HG03064 (cell line): ENCODE data around the gene PABPC1L.
"Not testable (repeated sequence)": the region's sequence is repeated elsewhere in the genome, so short reads cannot be mapped to it uniquely, and the experiment has no call there.

ENCODE experiments used
- ATAC-seq: cut with Tn5 transposase; IDR thresholded peaks from one replicate; pipeline ENCODE4 v1.9.1; 2021; ENCODE audit warnings: low read depth; ENCODE audit not compliant: unreplicated experiment

Gene PABPC1L

DNA sequence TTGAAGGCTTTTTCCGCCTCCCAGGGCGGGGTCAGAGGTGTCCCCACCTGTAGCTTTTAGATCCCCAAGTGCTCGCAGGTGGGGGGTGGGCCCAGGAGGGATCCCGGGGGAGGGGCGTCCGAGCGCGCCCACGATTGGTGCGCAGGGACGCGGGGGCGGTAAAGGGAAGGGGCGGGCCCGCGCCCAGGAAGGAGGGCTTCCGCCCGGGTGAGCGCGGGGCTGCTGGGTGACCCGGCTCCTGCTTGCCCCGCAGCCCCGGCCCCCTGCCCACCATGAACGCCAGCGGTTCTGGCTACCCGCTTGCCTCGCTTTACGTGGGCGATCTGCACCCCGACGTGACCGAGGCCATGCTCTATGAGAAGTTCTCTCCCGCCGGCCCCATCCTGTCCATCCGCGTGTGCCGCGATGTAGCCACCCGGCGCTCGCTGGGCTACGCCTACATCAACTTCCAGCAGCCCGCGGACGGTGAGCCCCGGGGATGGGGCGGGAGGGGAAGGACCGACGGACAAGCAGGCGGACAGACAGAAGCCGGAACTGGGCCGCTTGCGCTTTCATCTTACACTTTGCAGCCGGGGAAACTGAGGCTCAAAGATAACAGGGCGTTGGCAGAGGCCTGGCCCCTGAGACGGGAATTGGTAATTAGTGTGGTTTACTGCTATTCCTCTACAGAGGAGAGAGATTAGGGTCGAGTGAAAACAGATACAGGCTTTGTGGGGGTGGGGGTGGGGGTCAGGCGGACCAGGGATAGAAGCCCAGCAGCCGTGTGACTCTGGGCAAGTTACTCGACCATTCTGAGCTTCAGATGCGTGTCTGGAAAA, at the start of gene PABPC1L:
TSS of gene PABPC1L (plus strand) at position 189 of the 818 bp plus-strand sequence. CDS start at position 273, 84 bp downstream.
- peak; percentile 74 for ATAC-seq

DNA sequence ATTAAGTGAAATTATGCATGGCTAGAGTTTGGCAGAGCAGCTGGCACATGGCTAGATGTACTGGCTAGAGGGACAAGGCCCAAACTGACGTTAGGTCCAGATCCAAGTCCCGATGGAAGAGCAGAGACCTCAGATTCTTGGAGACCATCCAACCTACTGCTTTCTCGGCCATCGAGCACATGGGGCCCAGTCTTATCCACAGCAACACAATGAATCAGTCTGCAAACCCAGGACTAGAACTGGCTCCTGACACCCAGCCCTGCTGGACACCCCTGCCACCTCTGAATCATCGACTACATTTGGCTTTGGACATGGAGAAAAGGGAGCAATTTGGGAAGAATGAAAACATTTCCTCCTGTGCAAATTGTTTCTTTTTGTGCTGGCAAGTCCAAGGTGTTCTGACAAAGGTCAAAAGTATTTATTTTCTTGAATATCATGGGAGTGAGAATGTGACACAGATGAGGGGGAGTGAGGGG, 48.3 kb upstream of the PABPC1L start:
- ATAC-seq = no peak

DNA sequence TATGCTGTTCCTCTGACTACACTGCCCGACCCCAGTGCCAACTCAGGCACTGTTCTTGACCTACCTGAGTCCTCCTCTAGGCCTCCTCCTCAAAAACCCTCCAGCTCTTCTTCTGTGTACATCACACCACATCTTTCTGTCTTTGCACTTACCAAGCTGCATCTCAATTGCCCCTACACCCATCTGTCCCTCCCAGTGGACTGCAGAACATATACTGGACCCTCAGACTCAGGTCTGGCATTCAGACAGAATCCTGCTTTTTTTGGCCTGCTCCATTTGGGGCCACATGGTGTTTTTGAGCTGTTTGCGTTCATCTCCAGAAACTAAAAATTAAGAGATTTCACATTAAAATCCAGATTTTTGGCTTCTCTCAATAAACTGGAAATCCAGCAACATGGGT, 47.6 kb upstream of the PABPC1L start:
- no peak for ATAC-seq

DNA sequence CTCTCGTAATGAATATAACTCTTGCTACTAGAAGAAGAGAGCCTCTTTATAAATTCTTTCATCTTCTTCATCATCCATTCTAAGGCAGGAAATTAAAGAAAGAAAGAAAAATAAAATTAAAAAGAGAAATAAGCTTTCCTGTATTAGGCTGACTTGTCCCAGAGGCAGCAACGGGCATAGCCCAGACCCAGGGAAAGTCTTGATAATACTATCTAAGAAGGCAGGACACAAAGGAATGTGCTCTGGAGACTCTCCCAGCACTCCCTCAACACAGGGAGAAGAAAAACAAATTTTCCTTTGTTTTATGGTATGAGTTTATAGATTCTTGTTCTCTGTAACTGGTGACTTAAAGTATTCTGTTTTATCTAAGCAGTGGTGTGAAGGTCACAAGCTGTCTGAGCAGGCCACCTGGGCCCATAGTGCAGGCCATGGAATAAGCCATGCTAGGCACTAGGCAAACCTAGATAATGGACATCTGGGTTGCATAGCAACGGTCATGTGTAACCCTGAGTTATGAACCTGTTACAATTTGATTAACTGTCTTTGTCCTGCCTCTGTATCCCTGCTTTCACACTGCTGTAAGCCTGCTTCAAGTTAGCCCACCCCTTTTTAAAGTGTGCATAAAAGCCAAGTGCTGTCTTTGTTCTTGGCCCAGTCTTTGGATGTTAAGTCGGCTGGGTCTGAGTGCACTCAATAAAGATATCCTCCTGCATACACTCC, 46.3 kb upstream of the PABPC1L start:
- ATAC-seq = not testable (repeated sequence)

DNA sequence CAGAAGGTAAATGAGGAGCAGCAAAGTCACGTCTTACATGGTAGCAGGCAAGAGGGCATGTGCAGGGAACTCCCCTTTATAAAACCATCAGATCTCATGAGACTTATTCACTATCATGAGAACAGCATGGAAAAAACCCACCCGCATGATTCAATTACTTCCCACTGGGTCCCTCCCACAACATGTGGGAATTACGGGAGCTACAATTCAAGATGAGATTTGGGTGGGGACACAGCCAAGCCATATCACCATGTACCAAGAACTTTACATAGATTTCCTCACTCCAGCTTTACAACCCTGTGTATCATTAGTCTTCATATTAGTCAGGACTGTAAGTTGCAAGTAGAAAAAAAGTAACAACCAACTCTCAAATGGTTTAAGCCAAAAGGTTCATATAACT, 45.4 kb upstream of the PABPC1L start:
- not testable (repeated sequence) for ATAC-seq

DNA sequence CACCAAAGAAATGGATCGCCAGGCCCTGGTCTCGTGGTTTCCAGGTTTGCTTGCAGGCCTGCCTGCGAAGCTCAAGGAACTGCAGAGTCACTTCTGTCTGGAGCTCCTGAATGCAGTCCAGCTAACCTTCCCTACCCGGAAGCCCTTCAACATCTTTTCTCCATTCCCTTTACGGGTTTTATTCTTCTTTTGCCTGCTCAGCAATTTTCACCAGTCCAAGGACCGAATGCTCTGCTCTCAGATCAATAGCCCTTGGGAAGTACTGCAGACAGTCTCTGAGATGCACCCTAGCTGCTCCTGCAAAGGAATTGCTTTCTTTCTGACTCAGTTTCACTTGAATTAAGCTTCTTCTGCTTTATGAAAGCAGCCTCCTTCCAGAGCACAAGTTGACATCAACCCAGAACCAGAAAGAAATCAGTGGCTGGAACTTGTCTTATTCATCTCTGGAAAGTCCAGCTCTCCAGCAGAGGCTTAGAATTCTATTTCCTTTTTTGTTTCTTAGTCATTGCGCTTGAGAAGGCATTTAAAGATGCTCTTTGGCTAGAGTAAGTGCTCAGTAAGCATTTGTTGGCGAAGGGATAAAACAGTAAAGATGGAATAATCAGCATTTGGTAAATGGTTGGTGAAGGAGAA, 43.0 kb upstream of the PABPC1L start:
- no peak for ATAC-seq

DNA sequence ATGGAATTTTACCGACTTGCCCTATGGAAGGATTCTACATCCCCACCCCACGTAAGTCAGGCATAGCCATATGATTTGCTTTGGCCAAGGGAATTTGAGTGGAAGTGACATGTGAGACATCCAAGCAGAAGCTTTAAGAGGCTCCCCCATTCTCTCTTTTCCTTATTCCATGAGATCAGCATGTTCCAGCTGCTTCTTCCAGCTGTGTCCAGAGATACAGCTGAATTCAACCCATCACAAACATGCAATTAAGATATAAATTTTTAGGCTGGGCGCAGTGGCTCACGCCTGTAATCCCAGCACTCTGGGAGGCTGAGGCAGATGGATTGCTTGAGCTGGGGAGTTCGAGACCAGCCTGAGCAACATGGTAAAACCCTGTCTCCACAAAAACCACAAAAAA, 40.4 kb upstream of the PABPC1L start:
- no peak for ATAC-seq

DNA sequence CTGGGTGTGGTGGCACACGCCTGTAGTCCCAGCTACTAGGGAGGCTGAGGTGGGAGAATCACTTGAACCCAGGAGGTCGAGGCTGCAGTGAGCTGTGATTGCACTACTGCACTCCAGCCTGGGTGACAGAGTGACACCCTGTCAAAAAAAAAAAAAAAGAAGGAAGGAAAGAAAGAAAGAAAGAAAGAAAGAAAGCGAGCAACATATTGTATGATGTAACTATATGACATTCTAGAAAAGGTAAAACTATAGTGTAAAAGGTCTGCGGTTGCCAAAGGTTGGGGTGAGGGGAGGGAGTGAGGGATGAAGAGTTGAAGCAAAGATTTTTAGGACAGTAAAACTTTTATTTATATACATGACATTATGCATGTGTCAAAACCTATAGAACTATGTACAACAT, 27.5 kb upstream of the PABPC1L start:
- not testable (repeated sequence) for ATAC-seq

DNA sequence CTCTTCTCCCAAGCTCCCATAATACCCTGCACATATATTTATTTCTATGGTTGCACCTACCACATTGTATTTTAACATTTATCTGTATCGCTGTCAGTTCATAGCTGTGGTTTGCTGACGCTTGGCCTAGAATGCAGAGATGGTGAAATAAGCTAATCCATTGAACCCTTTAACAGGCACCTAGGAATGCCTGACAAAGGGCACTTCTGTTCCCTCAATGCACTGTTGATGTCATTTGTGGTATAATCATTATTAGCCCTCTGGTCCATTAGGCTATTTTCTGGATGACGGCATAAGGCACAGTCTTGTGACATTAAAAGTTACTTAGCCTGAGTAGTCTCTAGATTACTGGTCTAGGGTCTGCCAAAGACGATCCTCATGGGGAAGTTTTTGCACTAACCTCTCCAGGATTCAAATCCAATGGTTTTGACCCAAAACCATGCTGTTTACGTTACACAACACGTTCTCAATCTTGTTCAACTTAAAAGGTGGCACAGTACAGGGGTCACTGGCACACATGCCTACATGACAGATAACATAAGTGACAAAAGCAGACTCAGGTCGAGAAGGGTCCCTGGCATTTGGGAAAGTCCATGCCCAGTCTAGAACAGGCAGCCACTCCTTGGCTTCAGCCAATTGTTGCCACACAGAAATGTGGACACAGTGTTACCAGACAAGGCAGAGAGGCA, 26.5 kb upstream of the PABPC1L start:
- no peak for ATAC-seq

DNA sequence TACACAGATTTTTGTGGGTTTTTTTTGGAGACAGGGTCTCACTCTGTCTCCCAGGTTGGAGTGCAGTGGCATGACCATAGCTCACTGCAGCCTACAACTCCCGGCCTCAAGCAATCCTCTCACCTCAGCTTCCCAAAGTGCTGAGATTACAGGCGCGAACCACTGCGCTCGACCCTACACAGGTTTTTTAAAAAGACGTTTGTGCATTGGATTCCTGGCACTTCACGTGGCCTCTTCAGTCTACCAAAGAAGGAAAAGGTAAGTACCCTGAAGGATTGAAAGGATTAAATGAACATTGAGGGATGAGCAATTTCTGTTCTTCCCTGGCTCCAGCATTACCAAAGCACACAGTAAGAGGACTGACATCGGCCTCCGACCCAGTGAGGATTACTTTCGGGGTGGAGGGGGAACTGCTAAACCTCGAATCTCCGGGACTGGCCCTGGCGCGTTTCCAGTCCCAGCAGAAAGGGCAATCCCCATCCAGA, 24.9 kb upstream of the PABPC1L start:
- peak; percentile 13 for ATAC-seq

DNA sequence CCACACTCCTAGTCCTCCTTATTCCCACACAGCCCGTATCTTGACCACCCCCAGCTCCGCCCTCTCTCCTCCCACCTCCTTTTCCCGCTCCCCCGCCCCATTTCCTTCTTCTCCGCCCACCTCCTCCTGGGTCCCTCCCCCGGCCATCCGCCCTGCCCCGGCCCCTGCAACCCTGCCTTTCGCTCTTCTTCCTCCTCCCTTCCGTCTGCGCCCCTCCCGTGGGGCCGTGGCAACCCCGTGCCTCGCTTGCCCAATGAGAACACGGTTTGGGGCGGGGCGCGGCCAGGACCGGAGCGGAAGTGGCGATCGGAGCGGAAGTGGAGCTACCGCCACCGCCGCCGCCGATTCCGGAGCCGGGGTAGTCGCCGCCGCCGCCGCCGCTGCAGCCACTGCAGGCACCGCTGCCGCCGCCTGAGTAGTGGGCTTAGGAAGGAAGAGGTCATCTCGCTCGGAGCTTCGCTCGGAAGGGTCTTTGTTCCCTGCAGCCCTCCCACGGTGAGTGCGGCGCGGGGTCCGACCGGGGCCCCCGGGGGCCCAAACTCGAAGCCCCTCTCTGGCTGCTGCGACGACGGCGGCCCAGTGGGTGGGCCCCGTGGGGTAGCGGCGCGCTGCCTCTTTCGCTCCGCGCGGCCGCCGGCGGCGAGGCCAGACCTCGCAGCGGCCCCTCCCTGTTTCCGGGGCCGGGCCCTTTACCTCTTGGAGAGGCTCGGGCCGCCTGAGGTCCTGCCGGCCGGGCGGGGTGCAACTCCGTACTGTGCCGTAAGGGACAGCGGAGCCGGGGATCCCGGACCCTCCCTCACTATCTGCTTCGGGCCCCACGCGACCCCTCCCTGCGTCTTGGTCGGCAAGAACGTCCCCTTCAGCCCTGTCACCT, 24.2 kb upstream of the PABPC1L start, which contains the start of gene YWHAB:
TSS of gene YWHAB (plus strand) at position 314 of the 874 bp plus-strand sequence. CDS start 15,829 bp downstream, outside the sequence.
- ATAC-seq = peak; percentile 93

DNA sequence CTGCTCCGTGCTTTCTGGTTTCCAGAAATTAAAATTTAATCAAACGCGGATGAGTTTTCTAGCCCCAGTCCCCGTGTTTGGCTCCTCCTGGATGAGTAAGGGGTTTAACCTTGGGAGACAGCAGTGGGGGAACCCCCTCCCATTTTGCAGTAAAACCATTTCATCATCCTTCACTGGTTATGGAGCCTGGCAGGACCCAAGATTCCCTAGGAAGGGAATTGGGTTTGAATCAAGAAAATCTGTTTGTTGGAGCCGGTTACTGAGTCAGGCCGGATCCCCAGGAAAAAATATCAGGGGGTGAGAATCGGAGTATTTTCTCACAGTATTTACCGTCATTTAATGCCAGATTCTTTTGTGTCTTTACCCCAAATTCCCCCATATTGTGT, 23.6 kb upstream of the PABPC1L start:
- no peak for ATAC-seq

DNA sequence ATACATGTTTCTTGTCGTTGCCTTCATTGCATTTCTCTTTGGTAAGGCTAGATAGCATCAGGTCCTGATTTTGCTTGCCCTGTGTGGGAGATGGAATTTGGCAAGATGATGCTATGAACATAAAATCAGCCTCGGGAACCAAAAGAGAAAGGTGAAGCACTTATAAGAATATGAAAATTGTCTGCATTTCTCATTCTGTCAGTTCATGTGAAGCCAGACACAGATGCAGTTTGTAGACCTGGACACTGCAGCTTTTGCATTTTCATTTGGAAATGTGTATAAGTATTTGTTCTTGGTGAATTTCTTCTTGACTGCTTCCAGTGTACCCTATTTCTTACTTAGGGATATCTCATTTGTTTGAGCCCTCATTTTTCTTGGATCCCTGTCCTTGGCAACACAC, 23.0 kb upstream of the PABPC1L start:
- no peak for ATAC-seq

DNA sequence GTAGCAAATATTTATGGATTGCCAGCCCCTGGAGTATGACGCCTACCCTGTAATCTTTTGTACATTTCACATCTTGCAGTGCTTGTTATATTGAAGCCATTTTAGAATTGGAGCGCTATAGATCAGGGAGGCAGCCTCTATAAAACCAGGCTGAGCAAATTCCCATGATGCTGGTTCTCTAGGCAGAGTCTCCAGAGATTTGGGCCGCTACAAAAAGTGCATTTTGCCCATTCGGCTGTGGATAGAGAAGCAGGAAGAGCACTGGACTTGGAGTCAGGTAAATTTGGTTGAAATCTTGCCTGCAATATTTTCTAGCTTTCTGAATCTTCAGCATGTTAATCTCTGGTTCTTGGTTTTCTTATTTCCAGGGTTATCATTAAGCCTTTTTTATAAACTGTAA, 22.4 kb upstream of the PABPC1L start:
- no peak for ATAC-seq

DNA sequence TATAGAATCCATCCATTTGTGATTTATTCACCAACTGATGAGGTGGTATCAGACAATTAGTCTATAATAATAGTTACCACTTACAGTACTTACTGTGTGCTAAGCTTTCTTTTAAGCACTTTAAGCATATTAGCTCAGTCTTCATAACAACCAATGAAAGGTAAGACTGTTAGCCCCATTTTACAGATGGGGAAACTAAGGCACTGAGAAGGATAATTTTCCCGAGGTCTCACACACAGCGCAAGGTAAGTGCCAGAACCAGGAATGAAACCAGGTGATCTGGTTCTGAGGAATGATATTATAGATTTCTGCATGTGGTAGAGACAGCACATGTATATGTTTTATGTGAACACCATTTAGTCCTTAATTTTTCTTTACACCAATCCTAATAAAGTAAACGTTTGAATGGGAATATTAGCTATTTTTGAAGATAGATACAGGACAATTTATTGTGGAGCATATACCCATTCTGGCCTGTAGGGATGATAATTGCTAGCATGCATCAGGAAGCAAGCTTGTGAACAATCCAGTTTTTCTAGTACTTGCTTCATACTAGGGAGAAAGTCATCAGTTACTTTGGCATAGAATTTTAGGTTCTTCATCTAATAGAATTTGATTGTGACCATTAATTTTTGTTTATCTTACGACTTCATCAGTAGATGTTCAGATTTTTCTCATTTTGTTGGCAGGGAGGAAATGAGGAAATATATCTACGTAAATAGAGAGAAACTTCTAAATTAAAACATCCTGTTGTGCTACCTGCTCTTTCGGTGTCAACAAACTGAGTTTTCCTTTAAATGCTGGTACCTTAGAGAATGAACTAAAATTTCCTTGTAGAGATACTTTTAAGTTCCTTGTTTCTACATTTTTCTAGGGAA, 21.4 kb upstream of the PABPC1L start:
- ATAC-seq = no peak

DNA sequence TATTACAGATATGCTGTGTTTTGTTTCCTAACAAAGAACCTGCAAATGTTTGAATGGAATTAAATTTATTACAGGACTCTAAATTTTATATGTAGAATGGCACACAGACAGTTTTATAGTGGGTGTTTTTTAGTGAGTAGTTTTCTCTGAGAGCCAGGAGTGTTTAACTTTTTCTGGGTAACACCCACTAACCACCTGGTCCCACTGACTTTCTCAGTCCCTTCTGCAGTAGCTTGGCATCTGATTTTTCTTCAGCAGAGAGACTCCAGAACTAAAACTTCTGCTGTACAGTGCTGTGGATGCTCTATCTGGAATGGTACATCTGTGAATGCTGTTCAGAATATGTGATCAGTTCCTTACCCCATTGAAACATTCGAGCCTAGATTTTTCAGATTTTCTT, 18.0 kb upstream of the PABPC1L start:
- no peak for ATAC-seq

DNA sequence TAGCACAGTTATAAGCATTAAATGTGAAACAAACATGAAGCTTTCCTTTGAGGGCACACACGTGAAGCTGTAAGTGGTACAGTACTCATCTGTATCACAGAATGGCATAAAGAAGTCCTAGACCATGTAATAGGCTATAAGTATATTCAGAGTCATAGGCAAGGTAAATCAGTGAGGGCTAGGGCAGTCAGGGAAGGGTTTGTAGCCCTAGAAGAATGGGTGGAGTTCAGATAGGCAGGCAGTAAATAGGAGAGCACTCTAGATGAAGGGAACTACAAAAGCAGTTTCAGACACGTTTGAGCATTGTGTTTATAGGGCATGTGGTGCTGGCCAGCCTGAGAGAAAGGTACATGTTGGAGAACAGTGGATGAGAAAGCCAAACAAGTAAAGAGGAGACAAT, 14.9 kb upstream of the PABPC1L start:
- no peak for ATAC-seq

DNA sequence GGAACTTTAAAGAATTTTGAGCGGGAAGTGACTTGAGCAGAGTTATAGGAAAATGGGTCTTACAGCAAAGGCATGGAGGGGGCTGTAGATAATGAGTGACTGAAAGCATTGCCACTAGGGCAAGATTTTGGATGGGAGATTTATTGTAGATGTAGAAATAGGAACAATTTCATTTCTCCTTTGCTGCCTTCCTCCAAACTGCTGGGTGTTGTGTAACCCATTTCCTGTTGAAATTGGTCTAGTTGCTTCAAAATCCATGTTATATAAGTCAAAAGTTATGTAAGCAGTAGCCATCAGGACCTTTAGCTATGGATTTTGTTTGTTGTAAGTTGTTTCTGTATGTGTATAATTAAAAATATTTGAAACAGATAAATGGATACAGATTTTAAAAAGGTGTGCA, 13.3 kb upstream of the PABPC1L start:
- no peak for ATAC-seq

DNA sequence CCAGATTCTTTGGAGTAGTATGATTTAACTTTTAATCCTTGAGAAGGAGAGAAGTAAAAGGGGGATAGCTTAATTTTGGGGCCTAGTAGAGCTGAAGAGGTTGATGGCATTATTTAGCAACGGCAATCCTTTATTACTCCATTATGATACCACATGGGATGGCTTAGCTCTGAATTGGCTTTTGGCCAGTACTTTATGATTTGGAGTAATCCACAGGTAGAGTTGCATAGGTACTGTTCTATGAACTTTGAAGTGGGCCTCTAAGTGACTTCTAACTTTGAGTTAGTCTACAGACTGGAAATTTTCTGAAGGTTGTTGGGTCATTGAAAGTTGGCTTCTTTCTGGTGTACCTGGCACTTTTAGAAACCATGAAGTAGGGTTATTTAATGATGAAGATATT, 12.7 kb upstream of the PABPC1L start:
- ATAC-seq = no peak
